Measurements from ENCODE around the gene TMEM183A.
"Not testable (repeated sequence)": the region's sequence is repeated elsewhere in the genome, so short reads cannot be mapped to it uniquely, and the experiment has no call there.

The TMEM183A gene

DNA sequence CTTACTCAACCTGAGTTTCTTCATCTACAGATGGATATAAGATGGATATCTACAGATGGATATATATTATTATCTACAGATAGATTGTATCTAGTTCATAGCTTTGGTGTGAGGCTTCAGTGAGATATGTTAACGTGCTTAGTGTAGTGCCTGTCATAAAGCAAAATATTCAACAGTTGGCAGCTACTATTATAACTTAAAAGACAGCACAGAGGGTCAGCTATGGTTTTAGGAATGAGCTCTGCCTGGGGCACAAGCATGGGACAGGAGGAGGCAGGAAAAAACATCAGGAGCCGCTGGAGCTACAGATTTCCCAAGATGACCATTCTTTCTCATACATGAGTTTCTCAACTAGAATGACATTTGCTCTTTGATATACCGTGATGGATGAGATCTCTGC, 38.8 kb upstream of the TMEM183A start:
- H3K4me1 ChIP-seq (ENCODE audit: insufficient read depth, low read length) = peaks cover 3% of the 10 kb centered on the region; the same call in 1 of the 2 replicates
- H3K4me3 ChIP-seq (ENCODE audit: low read length) = peak overlapping the region; percentile 75; the same call in 1 of the 2 replicates
- H3K27me3 ChIP-seq (ENCODE audit: insufficient read depth, low read length) = peaks cover 11% of the 10 kb centered on the region
- H3K9me3 ChIP-seq (ENCODE audit: insufficient read depth, low read depth, low read length) = no peaks in the 10 kb centered on the region
- H3K27ac ChIP-seq (ENCODE audit: low read length) = no peak overlapping the region
- no peak overlapping the region for H3K9ac ChIP-seq (ENCODE audit: low read depth, low read length)
- peaks cover 13% of the 10 kb centered on the region for H3K36me3 ChIP-seq (ENCODE audit: insufficient read depth, low read depth, low read length)

DNA sequence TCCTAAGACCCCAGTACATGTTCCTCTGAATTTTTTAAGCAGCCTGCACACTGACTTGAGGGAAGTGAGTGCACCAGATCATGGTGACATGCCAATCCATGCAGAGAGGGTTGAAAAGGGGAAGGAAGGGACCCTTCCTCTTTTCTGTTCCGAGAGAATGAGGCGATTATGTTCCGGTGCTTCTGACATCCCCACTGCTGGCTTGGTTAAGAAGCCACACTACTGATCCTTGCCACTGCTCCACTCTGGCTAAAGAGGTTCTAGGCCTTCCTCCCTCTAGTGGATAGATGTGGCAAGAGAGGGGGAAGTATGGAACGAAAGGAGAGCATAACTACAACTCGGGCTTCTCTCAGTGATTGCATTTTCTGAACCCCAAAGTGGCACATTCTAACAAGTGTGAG, 38.3 kb upstream of the TMEM183A start:
- peaks cover 11% of the 10 kb centered on the region for H3K27me3 ChIP-seq (ENCODE audit: insufficient read depth, low read length)
- no peak overlapping the region for H3K9ac ChIP-seq (ENCODE audit: low read depth, low read length)
- H3K36me3 ChIP-seq (ENCODE audit: insufficient read depth, low read depth, low read length) = peaks cover 9% of the 10 kb centered on the region
- H3K27ac ChIP-seq (ENCODE audit: low read length) = no peak overlapping the region
- H3K9me3 ChIP-seq (ENCODE audit: insufficient read depth, low read depth, low read length) = no peaks in the 10 kb centered on the region
- no peak overlapping the region for H3K4me3 ChIP-seq (ENCODE audit: low read length)
- peaks cover 3% of the 10 kb centered on the region; the same call in 1 of the 2 replicates for H3K4me1 ChIP-seq (ENCODE audit: insufficient read depth, low read length)

DNA sequence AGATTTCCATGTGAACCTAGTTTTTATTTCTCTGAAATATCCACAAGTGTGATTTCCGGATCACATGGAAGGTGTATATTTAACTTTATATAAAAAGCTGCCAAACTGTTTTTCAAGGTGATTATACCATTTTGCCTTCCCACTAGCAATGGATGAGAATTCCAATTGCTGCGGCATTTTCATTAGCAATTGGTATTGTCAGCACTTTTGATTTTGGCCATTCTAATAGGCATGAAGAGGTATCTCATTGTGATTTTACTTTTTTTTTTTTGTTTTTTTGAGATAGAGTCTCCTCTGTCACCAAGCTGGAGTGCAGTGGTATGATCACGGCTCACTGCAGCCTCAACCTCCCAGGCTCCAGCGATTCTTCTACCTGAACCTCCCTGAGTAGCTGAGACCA, 35.1 kb upstream of the TMEM183A start:
- Histone ChIP-seq H3K36me3 (ENCODE audit: insufficient read depth, low read depth, low read length) (no peaks in the 10 kb centered on the region), H3K9ac (ENCODE audit: low read depth, low read length) (no peak overlapping the region), H3K4me1 (ENCODE audit: insufficient read depth, low read length) (peaks cover 3% of the 10 kb centered on the region; the same call in 1 of the 2 replicates), H3K9me3 (ENCODE audit: insufficient read depth, low read depth, low read length) (no peaks in the 10 kb centered on the region), H3K27ac (ENCODE audit: low read length) (no peak overlapping the region), H3K4me3 (ENCODE audit: low read length) (no peak overlapping the region), H3K27me3 (ENCODE audit: insufficient read depth, low read length) (peaks cover 11% of the 10 kb centered on the region; the same call in 1 of the 2 replicates)

DNA sequence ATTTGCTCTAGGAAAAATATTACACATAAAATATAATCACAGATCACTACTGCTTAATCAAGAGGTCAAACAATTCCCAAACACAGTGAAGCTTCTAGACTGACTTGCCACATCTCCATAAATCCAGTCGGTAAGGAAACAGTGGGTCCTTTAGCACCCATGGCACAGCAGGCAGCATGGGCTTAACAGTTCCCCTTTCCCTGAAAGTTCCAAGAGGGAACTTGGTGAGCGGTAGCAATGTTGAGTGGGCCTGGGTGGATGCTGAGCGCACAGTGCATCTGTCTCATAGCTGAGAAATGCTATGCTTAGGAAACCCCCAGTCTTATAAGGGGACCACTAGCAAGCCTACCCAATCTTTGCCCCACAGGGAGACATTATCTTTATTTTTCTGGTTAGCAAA, 32.3 kb upstream of the TMEM183A start:
- no peaks in the 10 kb centered on the region for H3K9me3 ChIP-seq (ENCODE audit: insufficient read depth, low read depth, low read length)
- no peaks in the 10 kb centered on the region for H3K27me3 ChIP-seq (ENCODE audit: insufficient read depth, low read length)
- no peak overlapping the region for H3K9ac ChIP-seq (ENCODE audit: low read depth, low read length)

DNA sequence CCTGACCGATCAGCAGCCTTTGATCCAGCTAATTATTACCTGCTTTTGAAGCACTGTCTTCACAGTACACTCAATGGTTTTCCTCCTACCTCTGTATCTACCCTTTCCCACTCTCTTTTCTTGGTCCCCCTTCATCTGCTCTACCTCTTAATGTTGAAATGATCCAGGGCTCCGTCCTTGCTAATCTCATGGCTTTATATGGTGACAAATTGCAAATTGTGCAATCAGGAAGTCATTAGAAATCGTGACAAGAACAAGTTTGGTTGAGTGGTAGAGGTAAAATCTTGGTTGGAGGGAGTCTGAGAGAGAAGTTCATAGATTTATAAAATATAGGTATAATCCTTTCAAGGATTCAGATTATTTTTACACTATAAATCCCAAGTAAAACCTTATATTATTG, 30.5 kb upstream of the TMEM183A start:
- H3K27ac ChIP-seq (ENCODE audit: low read length) = no peak overlapping the region
- H3K9ac ChIP-seq (ENCODE audit: low read depth, low read length) = no peak overlapping the region
- H3K4me3 ChIP-seq (ENCODE audit: low read length) = no peak overlapping the region
- H3K36me3 ChIP-seq (ENCODE audit: insufficient read depth, low read depth, low read length) = no peaks in the 10 kb centered on the region
- no peaks in the 10 kb centered on the region for H3K27me3 ChIP-seq (ENCODE audit: insufficient read depth, low read length)
- H3K4me1 ChIP-seq (ENCODE audit: insufficient read depth, low read length) = 0 out of 2 replicates have a peak, but pooled peaks cover 2% of the 10 kb centered on the region
- no peaks in the 10 kb centered on the region for H3K9me3 ChIP-seq (ENCODE audit: insufficient read depth, low read depth, low read length)

More for the DNA sequence above, 32.3 kb upstream of the TMEM183A start:
- Histone ChIP-seq H3K4me3 (ENCODE audit: low read length) (no peak overlapping the region), H3K27ac (ENCODE audit: low read length) (no peak overlapping the region), H3K4me1 (ENCODE audit: insufficient read depth, low read length) (0 out of 2 replicates have a peak, but pooled peaks cover 2% of the 10 kb centered on the region), H3K36me3 (ENCODE audit: insufficient read depth, low read depth, low read length) (no peaks in the 10 kb centered on the region)

DNA sequence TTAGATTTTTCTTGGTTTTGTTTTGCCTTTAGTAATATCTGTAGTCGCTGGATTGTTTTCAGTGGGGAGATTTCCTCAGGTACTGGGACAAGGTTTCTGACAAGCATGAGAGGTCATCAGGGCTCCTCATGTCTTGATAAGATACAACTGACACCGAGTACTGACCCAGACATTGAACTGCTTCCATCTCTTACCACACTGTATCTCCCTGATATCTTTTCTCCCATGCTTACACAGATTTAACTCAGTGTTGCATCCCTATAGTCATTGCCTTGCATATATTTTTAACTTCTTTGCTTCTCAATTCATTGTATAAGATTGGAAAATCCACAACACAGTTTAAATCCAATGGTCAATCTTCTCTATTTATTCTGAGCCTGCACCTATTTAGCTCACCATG, 27.7 kb upstream of the TMEM183A start:
- H3K27me3 ChIP-seq (ENCODE audit: insufficient read depth, low read length) = no peaks in the 10 kb centered on the region
- 0 out of 2 replicates have a peak, but pooled peaks cover 2% of the 10 kb centered on the region for H3K4me1 ChIP-seq (ENCODE audit: insufficient read depth, low read length)
- no peaks in the 10 kb centered on the region for H3K9me3 ChIP-seq (ENCODE audit: insufficient read depth, low read depth, low read length)
- H3K27ac ChIP-seq (ENCODE audit: low read length) = no peak overlapping the region
- H3K4me3 ChIP-seq (ENCODE audit: low read length) = no peak overlapping the region
- H3K36me3 ChIP-seq (ENCODE audit: insufficient read depth, low read depth, low read length) = no peaks in the 10 kb centered on the region
- no peak overlapping the region for H3K9ac ChIP-seq (ENCODE audit: low read depth, low read length)

DNA sequence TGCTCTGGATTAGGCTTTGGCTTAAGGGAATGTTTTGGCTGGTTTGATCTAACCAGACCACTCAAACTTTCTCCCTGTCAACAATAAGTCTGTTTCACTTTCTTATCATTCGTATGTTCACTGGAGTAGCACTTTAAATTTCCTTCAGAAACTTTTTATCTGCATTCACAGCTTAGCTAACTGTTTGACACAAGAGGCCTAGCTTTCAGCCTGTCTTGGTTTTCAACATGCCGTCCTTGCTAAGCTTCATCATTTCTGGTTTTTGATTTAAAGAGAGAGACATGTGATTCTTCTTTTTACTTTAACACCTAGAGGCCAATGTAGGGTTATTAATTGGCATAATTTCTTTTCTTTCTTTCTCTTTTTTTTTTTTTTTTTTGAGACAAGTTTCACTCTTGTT, 25.2 kb upstream of the TMEM183A start:
- 0 out of 2 replicates have a peak, but pooled peaks cover 2% of the 10 kb centered on the region for H3K4me1 ChIP-seq (ENCODE audit: insufficient read depth, low read length)
- no peaks in the 10 kb centered on the region for H3K36me3 ChIP-seq (ENCODE audit: insufficient read depth, low read depth, low read length)
- no peak overlapping the region for H3K9ac ChIP-seq (ENCODE audit: low read depth, low read length)
- no peaks in the 10 kb centered on the region for H3K9me3 ChIP-seq (ENCODE audit: insufficient read depth, low read depth, low read length)
- no peaks in the 10 kb centered on the region; the same call in 1 of the 2 replicates for H3K27me3 ChIP-seq (ENCODE audit: insufficient read depth, low read length)
- H3K27ac ChIP-seq (ENCODE audit: low read length) = no peak overlapping the region
- no peak overlapping the region for H3K4me3 ChIP-seq (ENCODE audit: low read length)

DNA sequence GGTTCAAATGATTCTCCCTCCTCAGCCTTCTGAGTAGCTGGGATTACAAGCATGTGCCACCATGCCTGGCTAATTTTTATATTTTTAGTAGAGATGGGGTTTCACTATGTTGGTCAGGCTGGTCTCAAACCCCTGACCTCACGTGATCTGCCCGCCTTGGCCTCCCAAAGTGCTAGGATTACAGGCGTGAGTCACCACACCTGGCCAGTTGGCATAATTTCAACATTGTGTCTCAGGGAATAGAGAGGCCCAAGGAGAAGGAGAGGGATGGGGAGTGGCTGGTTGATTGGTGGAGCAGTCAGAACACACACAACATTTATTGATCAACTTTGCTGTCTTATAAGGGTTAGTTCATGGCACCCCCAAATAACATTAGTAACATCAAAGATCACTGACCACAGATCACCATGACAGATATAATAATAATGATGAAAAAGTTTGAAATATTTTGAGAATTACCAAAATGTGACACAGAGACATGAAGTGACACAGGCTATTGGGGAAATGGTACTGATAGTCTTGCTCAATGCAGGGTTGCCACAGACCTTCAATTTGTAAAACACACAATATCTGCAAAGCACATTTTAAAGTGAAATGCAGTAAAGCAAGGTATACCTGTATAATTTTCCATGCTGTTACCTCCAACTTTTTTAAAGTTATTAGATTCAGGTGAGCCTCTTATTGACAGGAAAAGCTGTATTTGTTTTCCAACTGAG, 24.3 kb upstream of the TMEM183A start:
- H3K9ac ChIP-seq (ENCODE audit: low read depth, low read length) = no peak overlapping the region
- no peak overlapping the region for H3K4me3 ChIP-seq (ENCODE audit: low read length)
- no peak overlapping the region for H3K27ac ChIP-seq (ENCODE audit: low read length)
- H3K36me3 ChIP-seq (ENCODE audit: insufficient read depth, low read depth, low read length) = no peaks in the 10 kb centered on the region
- H3K4me1 ChIP-seq (ENCODE audit: insufficient read depth, low read length) = no peaks in the 10 kb centered on the region
- H3K9me3 ChIP-seq (ENCODE audit: insufficient read depth, low read depth, low read length) = no peaks in the 10 kb centered on the region
- no peaks in the 10 kb centered on the region; the same call in 1 of the 2 replicates for H3K27me3 ChIP-seq (ENCODE audit: insufficient read depth, low read length)

DNA sequence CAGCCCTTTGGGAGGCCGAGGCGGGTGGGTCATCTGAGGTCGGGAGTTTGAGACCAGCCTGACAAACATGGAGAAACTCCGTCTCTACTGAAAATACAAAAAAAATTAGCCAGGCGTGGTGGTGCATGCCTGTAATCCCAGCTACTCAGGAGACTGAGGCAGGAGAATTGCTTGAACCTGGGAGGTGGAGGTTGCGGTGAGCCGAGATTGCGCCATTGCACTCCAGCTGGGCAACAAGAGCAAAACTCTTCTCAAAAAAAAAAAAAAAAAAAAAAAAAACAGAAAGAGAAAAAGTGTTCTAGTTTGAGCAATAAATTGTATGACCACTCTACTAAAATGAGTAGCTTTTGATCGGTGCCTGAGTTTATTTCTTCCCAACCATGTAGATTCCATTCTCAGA, 21.1 kb upstream of the TMEM183A start:
- not testable (repeated sequence) for H3K9me3 ChIP-seq (ENCODE audit: insufficient read depth, low read depth, low read length); H3K4me3 ChIP-seq (ENCODE audit: low read length); H3K4me1 ChIP-seq (ENCODE audit: insufficient read depth, low read length); H3K9ac ChIP-seq (ENCODE audit: low read depth, low read length); H3K27ac ChIP-seq (ENCODE audit: low read length); H3K27me3 ChIP-seq (ENCODE audit: insufficient read depth, low read length); H3K36me3 ChIP-seq (ENCODE audit: insufficient read depth, low read depth, low read length)

DNA sequence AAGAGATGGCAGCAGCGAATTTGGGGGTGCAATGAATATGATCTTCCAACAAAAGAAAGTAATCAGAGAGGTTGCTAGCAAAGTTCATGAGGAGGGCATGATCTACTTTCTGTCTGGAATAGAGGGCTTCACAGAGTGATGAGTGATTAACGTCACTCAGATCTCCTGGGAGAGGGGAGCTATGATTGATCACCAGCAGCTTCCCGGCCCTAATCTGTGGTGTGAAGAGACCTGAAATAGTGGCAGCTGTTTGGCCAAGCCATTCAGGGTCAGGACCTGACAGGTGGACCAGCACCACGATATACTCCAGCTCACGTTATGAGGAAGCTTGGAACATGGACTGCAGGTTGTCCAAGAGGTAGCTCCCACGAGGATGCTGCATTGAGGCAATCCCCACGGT, 19.9 kb upstream of the TMEM183A start:
- H3K4me3 ChIP-seq (ENCODE audit: low read length) = no peak overlapping the region
- H3K36me3 ChIP-seq (ENCODE audit: insufficient read depth, low read depth, low read length) = no peaks in the 10 kb centered on the region
- no peaks in the 10 kb centered on the region for H3K4me1 ChIP-seq (ENCODE audit: insufficient read depth, low read length)
- H3K27me3 ChIP-seq (ENCODE audit: insufficient read depth, low read length) = no peaks in the 10 kb centered on the region; the same call in 1 of the 2 replicates
- no peaks in the 10 kb centered on the region for H3K9me3 ChIP-seq (ENCODE audit: insufficient read depth, low read depth, low read length)
- no peak overlapping the region for H3K27ac ChIP-seq (ENCODE audit: low read length)
- no peak overlapping the region for H3K9ac ChIP-seq (ENCODE audit: low read depth, low read length)

DNA sequence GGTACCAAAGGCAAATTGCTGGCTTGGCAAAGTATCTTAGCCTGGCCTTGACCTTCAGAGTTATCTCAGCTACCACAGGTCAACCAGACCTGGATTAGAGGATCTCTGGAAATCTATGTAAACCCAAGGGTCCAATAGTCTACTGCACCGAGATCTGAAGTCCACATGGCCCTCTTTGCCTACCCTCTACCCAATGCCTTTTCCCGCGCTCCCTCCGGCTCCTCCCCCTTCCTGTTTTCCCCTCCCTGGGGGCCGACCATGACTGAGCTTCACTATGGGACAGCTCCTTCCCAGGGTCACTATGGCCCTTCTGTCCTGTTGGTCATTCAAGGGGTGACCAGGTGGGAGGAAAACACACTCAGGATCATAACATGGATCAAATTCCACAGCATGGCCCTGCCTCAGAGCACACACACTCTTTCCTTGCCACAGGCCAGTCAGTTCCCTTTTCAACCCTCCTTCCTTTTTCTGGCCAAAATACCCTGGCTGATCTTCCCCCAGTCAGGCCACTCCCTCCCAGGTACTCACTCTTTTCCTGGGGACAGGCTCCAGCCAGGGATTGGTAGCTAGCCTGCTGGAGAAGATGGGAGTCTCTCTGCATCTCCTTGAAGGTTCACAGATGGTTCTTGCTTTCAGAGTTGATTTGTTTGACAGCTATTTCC, 19.1 kb upstream of the TMEM183A start:
- Histone ChIP-seq H3K9me3 (ENCODE audit: insufficient read depth, low read depth, low read length) (no peaks in the 10 kb centered on the region), H3K9ac (ENCODE audit: low read depth, low read length) (no peak overlapping the region), H3K4me1 (ENCODE audit: insufficient read depth, low read length) (no peaks in the 10 kb centered on the region), H3K27me3 (ENCODE audit: insufficient read depth, low read length) (no peaks in the 10 kb centered on the region; the same call in 1 of the 2 replicates), H3K4me3 (ENCODE audit: low read length) (no peak overlapping the region), H3K27ac (ENCODE audit: low read length) (no peak overlapping the region), H3K36me3 (ENCODE audit: insufficient read depth, low read depth, low read length) (no peaks in the 10 kb centered on the region)

DNA sequence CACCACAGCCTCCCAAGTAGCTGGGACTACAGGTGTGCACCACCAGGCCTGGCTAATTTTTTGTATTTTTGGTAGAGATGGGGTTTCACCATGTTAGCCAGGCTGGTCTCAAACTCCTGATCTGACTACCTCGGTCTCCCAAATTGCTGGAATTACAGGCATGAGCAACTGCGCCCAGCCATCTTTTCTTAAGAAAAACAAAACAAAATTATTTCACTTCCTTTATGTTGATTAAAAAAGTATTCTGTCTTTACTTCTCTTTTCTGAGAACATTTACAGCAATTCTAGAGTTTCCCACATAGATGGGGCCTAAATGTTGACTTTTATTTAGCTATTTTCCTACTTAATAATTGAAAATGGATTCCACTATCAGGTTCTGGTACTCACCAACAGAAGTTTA, 17.3 kb upstream of the TMEM183A start:
- Histone ChIP-seq H3K27me3 (ENCODE audit: insufficient read depth, low read length) (no peaks in the 10 kb centered on the region; the same call in 1 of the 2 replicates), H3K9ac (ENCODE audit: low read depth, low read length) (no peak overlapping the region), H3K36me3 (ENCODE audit: insufficient read depth, low read depth, low read length) (no peaks in the 10 kb centered on the region), H3K27ac (ENCODE audit: low read length) (no peak overlapping the region), H3K4me1 (ENCODE audit: insufficient read depth, low read length) (no peaks in the 10 kb centered on the region), H3K9me3 (ENCODE audit: insufficient read depth, low read depth, low read length) (no peaks in the 10 kb centered on the region), H3K4me3 (ENCODE audit: low read length) (no peak overlapping the region)

All from iPS-20b (cell line).